K562 (cell line): ENCODE measurements around the gene MAGI1. TPM values are rescaled to one million over a fixed set of nuclear protein-coding genes. Genes with fewer than 3 reads are reported as not detected.
A peak's percentile ranks its signal among the peaks of the same experiment; 100 is the strongest.

ENCODE experiments used
- ATAC-seq: fragments of 200-7000 bp; cut with Tn5 transposase; 3 replicates; pipeline ENCODE4 v1.9.1; 2020; ENCODE audit warnings: moderate library complexity
- BruUV-seq: library from RNA; stranded (reverse); fragments of 400-500 nt; replicated peaks from 2 replicates; lab custom pipeline; 2021; lab: Mats Ljungman, UMichigan
- CTCF ChIA-PET: fragments of 300-600 bp; formaldehyde crosslinking; extraction: SDS; loops from one replicate; lab custom pipeline; 2021; ENCODE audit warnings: low intra/inter-chr PET ratio; lab: Yijun Ruan, JAX
- POLR2A ChIA-PET: fragments of 300-600, 350-650 bp; sonication (Branson Sonifier 250); formaldehyde crosslinking; extraction: SDS; loops from one replicate; lab custom pipeline; 2021; ENCODE audit warnings: antibody characterized with exemption, inconsistent platforms; lab: Yijun Ruan, JAX
- DNase-seq, 4 experiments: peaks; one replicate each; pipeline versions ENCODE4 v3.0.0 to v3.0.0-alpha.2; 2011 to 2018; ENCODE audit warnings: low spot score in 3 of 4, mixed read lengths in 3 of 4; ENCODE audit errors: extremely low read depth in 1 of 4
- FAIRE-seq: peaks from 2 replicates; lab custom pipeline; 2011; peaks lifted over from hg19 to GRCh38; lab: Jason Lieb, UNC
- H2AFZ ChIP-seq: 2 replicates; pipeline ENCODE4 v1.6.0; 2011; ENCODE audit warnings: low read depth, low read length, control low read depth, inconsistent platforms
- H3K27ac ChIP-seq: fragments of 200-600 bp; 3 replicates; pipeline ENCODE4 v1.8.0; 2011; ENCODE audit warnings: low read depth, mild to moderate bottlenecking, control low read depth, inconsistent platforms, low read length, moderate library complexity, mixed read lengths; ENCODE audit errors: extremely low read depth
- H3K27me3 ChIP-seq, 2 experiments: fragments of 300-600 bp in 1 of 2; 2 replicates in 1 of 2; 3 replicates in 1 of 2; pipeline versions ENCODE4 v1.6.0 to v1.8.0; 2011; ENCODE audit warnings: inconsistent platforms in 2 of 2, low read length in 2 of 2, mild to moderate bottlenecking in 1 of 2, mixed read lengths in 1 of 2, moderate library complexity in 1 of 2; ENCODE audit not compliant: control insufficient read depth in 2 of 2, insufficient read depth in 2 of 2
- H3K36me3 ChIP-seq: fragments of 300-600 bp; 3 replicates; pipeline ENCODE4 v1.8.0; 2011; ENCODE audit warnings: mild to moderate bottlenecking, low read length, inconsistent platforms; ENCODE audit not compliant: control insufficient read depth, insufficient read depth
- H3K4me1 ChIP-seq, 2 experiments: fragments of 200-600 bp in 1 of 2; replicated peaks in 1 of 2; 2 replicates in 1 of 2; 3 replicates in 1 of 2; pipeline versions ENCODE4 v1.5.1 to v1.8.0; 2011; ENCODE audit warnings: inconsistent platforms in 2 of 2, low read length in 2 of 2, mild to moderate bottlenecking in 1 of 2, mixed read lengths in 1 of 2, moderate library complexity in 1 of 2; ENCODE audit not compliant: control insufficient read depth in 2 of 2, insufficient read depth in 2 of 2
- H3K4me2 ChIP-seq: 2 replicates; pipeline ENCODE4 v1.6.1; 2011; ENCODE audit warnings: low read length, control low read depth, inconsistent platforms, mixed read lengths; ENCODE audit not compliant: insufficient read depth
- H3K4me3 ChIP-seq: fragments of 200-600 bp; sonication (generic), shearing (Covaris generic); 2 replicates; pipeline ENCODE4 v1.5.1; 2016; ENCODE audit warnings: control low read depth, inconsistent platforms
- H3K79me2 ChIP-seq: fragments of 200-600 bp; 3 replicates; pipeline ENCODE4 v1.8.0; 2011; ENCODE audit warnings: low read length, inconsistent platforms; ENCODE audit not compliant: control insufficient read depth, insufficient read depth
- H3K9ac ChIP-seq, 2 experiments: 2 replicates each; pipeline versions ENCODE4 v1.6.0 to v1.6.1; 2011; ENCODE audit warnings: low read depth in 2 of 2, low read length in 2 of 2, control low read depth in 1 of 2, inconsistent platforms in 1 of 2, mild to moderate bottlenecking in 1 of 2, mixed read lengths in 1 of 2; ENCODE audit not compliant: insufficient read depth in 1 of 2
- H3K9me1 ChIP-seq: one replicate; pipeline ENCODE4 v1.6.0; 2011; ENCODE audit warnings: inconsistent platforms, mild to moderate bottlenecking, low read length, moderate library complexity; ENCODE audit not compliant: control insufficient read depth, insufficient read depth
- H3K9me3 ChIP-seq: replicated peaks from 2 replicates; pipeline ENCODE4 v1.5.1; 2011; ENCODE audit warnings: low read depth, low read length, inconsistent platforms; ENCODE audit not compliant: control insufficient read depth, insufficient read depth
- H4K20me1 ChIP-seq: replicated peaks from 2 replicates; pipeline ENCODE4 v1.6.1; 2011; ENCODE audit warnings: low read length, inconsistent platforms, mixed read lengths; ENCODE audit not compliant: control insufficient read depth, insufficient read depth
- ARID1B ChIP-seq: fragments of 450-650 bp; IDR thresholded peaks from 2 replicates; pipeline ENCODE4 v1.6.1; 2016; ENCODE audit warnings: antibody characterized with exemption, mild to moderate bottlenecking, inconsistent platforms
- ATF7 ChIP-seq: fragments of 450-650 bp; IDR thresholded peaks from 2 replicates; pipeline ENCODE4 v1.7.1; 2014; ENCODE audit warnings: mild to moderate bottlenecking, moderate library complexity
- CEBPB ChIP-seq: fragments of 450-650 bp; IDR thresholded peaks from 2 replicates; pipeline ENCODE4 v1.6.1; 2016; ENCODE audit warnings: missing genetic modification characterization, missing compliant biosample characterization
- CEBPG ChIP-seq, 3 experiments: fragments of 200-800 bp in 1 of 3; sonication (Bioruptor generic) in 1 of 3; sonication (generic) in 1 of 3; formaldehyde crosslinking in 1 of 3; IDR thresholded peaks in 2 of 3; conservative IDR thresholded peaks in 1 of 3; 2 replicates each; pipeline versions ENCODE4 v1.6.1 to v1.8.0; 2016 to 2022; ENCODE audit warnings: missing compliant biosample characterization in 2 of 3, missing genetic modification characterization in 2 of 3, mild to moderate bottlenecking in 1 of 3, missing genetic modification reagents in 1 of 3
- CHD4 ChIP-seq: fragments of 200-600 bp; sonication (generic); IDR thresholded peaks from 3 replicates; pipeline ENCODE4 v1.6.1; 2012; ENCODE audit warnings: low read depth, mild to moderate bottlenecking, mixed read lengths, low read length, inconsistent platforms; ENCODE audit not compliant: insufficient read depth, insufficient replicate concordance, poor library complexity, severe bottlenecking
- CTBP1 ChIP-seq: fragments of 450-650 bp; IDR thresholded peaks from 2 replicates; pipeline ENCODE4 v1.6.1; 2016; ENCODE audit warnings: borderline replicate concordance
- FOXA3 ChIP-seq, 2 experiments: fragments of 450-650 bp in 1 of 2; sonication (generic) in 1 of 2; formaldehyde crosslinking; IDR thresholded peaks in 1 of 2; conservative IDR thresholded peaks in 1 of 2; 2 replicates each; pipeline versions ENCODE4 v1.4.0 to v1.8.0; 2020 to 2022; ENCODE audit warnings: mild to moderate bottlenecking in 2 of 2, missing genetic modification reagents in 1 of 2
- OTX1 ChIP-seq: fragments of 450-650 bp; formaldehyde crosslinking; IDR thresholded peaks from 2 replicates; pipeline ENCODE4 v1.4.0; 2022; ENCODE audit warnings: mild to moderate bottlenecking
- POLR3A ChIP-seq: IDR thresholded peaks from 2 replicates; pipeline ENCODE4 v1.6.1; 2011; ENCODE audit warnings: borderline replicate concordance, mild to moderate bottlenecking, moderate library complexity; ENCODE audit not compliant: insufficient read length, insufficient read depth; ENCODE audit errors: extremely low read depth
- TOE1 ChIP-seq, 2 experiments: fragments of 450-650 bp in 1 of 2; sonication (generic) in 1 of 2; formaldehyde crosslinking in 1 of 2; IDR thresholded peaks; 2 replicates each; pipeline versions ENCODE4 v1.7.1 to v1.8.0; 2016 to 2022; ENCODE audit warnings: borderline replicate concordance in 2 of 2, mild to moderate bottlenecking in 2 of 2, antibody characterized with exemption in 1 of 2, inconsistent platforms in 1 of 2, low read depth in 1 of 2, missing genetic modification reagents in 1 of 2, moderate library complexity in 1 of 2
- ZBTB8A ChIP-seq: fragments of 450-650 bp; IDR thresholded peaks from 2 replicates; pipeline ENCODE4 v1.6.1; 2018; ENCODE audit warnings: mild to moderate bottlenecking, moderate library complexity; ENCODE audit not compliant: partially characterized antibody
- ZNF384 ChIP-seq: IDR thresholded peaks from 2 replicates; pipeline ENCODE4 v1.6.1; 2012; ENCODE audit warnings: low read depth, low read length, improper control_type of control experiment
- ZSCAN32 ChIP-seq: fragments of 450-650 bp; formaldehyde crosslinking; IDR thresholded peaks from 2 replicates; pipeline ENCODE4 v1.4.0; 2020; ENCODE audit warnings: mild to moderate bottlenecking, moderate library complexity
- WGBS: fragments of 100-300 bp; shearing (Covaris generic); methylation state at CpG from one replicate; pipeline ENCODE4 v1.1.6; 2016; ENCODE audit warnings: low coverage, mixed read lengths; ENCODE audit not compliant: insufficient coverage; ENCODE audit errors: missing lambda C conversion rate; 5-methylcytosine and 5-hydroxymethylcytosine counted together
- in situ Hi-C: fragments of 300-500 bp; cut with MboI; formaldehyde crosslinking; loops from 4 replicates; pipeline ENCODE4 v1.15.0; 2018; ENCODE audit warnings: inconsistent platforms, mixed read lengths
- intact Hi-C: fragments of 100-400 bp; cut with micrococcal nuclease; formaldehyde crosslinking; loops from 2 replicates; pipeline ENCODE4 v1.14.2; 2022
- polyA plus RNA-seq, 8 experiments: library from polyadenylated mRNA; depleted of rRNA in 4 of 8; stranded (reverse) in 5 of 8; unstranded in 3 of 8; fragments of >200 nt; fragmentation: Nextera tagmentation in 2 of 8; fragmentation: Illumina TruSeq in 1 of 8; extraction: Ambion mirVana in 2 of 8; extraction: Trizol in 1 of 8; gene quantifications; 2 replicates each; pipeline versions ENCODE4 v1.2.1 to v1.2.3, GENCODE V29; 2011 to 2014; ENCODE audit warnings: inconsistent platforms in 1 of 8, missing spikeins in 1 of 8
- total RNA-seq, 7 experiments: library from RNA; depleted of rRNA in 6 of 7; stranded (reverse); fragments of >200 nt in 6 of 7; fragmentation: Illumina TruSeq in 2 of 7; extraction: Trizol in 2 of 7; gene quantifications; 2 replicates each; pipeline versions ENCODE4 v1.2.1 to v1.2.3, GENCODE V29; 2011 to 2021; ENCODE audit warnings: low replicate concordance in 1 of 7
- TF ChIP-seq, protein P1 (sequence below): fragments of 250-450 bp; sonication (Bioruptor Pico); IDR thresholded peaks from 2 replicates; pipeline ENCODE4 v1.9.0; 2021; ENCODE audit warnings: mild to moderate bottlenecking, inconsistent platforms
- TF ChIP-seq, protein P2 (sequence below), 2 experiments: fragments of 450-650 bp in 1 of 2; sonication (generic) in 1 of 2; formaldehyde crosslinking in 1 of 2; IDR thresholded peaks in 1 of 2; conservative IDR thresholded peaks in 1 of 2; 2 replicates each; pipeline versions ENCODE4 v1.6.1 to v1.8.1; 2016 to 2023; ENCODE audit warnings: mild to moderate bottlenecking in 2 of 2, moderate library complexity in 2 of 2, inconsistent platforms in 1 of 2, missing genetic modification reagents in 1 of 2
- TF ChIP-seq, protein P3 (sequence below): fragments of 450-650 bp; IDR thresholded peaks from 2 replicates; pipeline ENCODE4 v1.6.1; 2016; ENCODE audit warnings: missing biosample characterization, missing genetic modification characterization

MAGI1 gene
- total and polyA plus RNA-seq, 9 of the 15 experiments (the other 6 are each of a cell fraction or from before 2014, with no cell fraction given) = 7.8 to 59.4 (median 43.2) TPM

DNA sequence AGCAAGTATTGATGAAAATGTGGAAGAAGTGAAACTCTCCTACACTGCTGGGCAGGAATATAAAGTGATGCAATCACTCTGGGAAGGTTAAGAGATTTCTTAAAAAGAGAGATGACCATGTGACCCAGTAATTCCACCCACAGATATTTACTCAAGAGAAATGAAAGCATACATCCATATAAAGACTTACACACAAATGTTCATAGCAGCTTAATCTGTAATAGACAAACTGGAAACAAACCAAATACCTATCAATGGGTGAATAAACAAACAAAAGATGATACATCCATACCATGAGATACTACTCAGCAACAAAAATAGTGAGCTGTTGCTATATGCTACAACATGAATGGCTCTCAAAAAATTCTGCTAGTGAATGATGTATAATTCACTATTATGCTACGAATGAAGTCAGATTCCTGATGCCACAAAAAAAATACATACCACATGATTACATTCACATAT is 463.3 kb downstream of the MAGI1 start:
- Histone ChIP-seq H3K27ac (peak overlapping the region; percentile 49; the same call in 2 of the 3 replicates), H3K4me3 (no peak overlapping the region), H3K27me3 (no peaks in the 10 kb centered on the region), H3K4me2 (0 out of 2 replicates have a peak overlapping the region, but pooled peaks have one; percentile 18), H3K9me3 (no peaks in the 10 kb centered on the region; the same call in 1 of the 2 replicates), H3K9ac (no peak overlapping the region), H2AFZ (peak overlapping the region; percentile 44; the same call in 1 of the 2 replicates), H3K36me3 (no peaks in the 10 kb centered on the region), H3K9me1 (no peaks in the 10 kb centered on the region), H3K79me2 (peaks cover 83% of the 10 kb centered on the region), H3K4me1 (peaks cover 0 to 16% of the 10 kb centered on the region in 2 experiments; a peak in 2 of 5 replicates), H4K20me1 (no peaks in the 10 kb centered on the region)
- ChIA-PET CTCF (no interaction called here), POLR2A (no interaction called here)
- ATAC-seq (peak; percentile 67), DNase-seq (no peak), FAIRE-seq (no peak)
- intact Hi-C loops (no loop called here), in situ Hi-C loops (no loop called here)
- 57% methylated on average over 1 of the region's 1 CpG for WGBS
- BruUV-seq = no TSS peak
- TF ChIP-seq CTBP1 = no peak
- TF ChIP-seq POLR3A = no peak
- TF ChIP-seq OTX1 (CRISPR knock-in tag) = no peak
- TF ChIP-seq ZSCAN32 (CRISPR knock-in tag) = peak; percentile 70; the same call in 1 of the 2 replicates
- TF ChIP-seq, protein P1, sequence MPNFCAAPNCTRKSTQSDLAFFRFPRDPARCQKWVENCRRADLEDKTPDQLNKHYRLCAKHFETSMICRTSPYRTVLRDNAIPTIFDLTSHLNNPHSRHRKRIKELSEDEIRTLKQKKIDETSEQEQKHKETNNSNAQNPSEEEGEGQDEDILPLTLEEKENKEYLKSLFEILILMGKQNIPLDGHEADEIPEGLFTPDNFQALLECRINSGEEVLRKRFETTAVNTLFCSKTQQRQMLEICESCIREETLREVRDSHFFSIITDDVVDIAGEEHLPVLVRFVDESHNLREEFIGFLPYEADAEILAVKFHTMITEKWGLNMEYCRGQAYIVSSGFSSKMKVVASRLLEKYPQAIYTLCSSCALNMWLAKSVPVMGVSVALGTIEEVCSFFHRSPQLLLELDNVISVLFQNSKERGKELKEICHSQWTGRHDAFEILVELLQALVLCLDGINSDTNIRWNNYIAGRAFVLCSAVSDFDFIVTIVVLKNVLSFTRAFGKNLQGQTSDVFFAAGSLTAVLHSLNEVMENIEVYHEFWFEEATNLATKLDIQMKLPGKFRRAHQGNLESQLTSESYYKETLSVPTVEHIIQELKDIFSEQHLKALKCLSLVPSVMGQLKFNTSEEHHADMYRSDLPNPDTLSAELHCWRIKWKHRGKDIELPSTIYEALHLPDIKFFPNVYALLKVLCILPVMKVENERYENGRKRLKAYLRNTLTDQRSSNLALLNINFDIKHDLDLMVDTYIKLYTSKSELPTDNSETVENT (CRISPR knock-in tag) = no peak
- TF ChIP-seq CEBPB (tag) = peak; percentile 89
- TF ChIP-seq, protein P2, sequence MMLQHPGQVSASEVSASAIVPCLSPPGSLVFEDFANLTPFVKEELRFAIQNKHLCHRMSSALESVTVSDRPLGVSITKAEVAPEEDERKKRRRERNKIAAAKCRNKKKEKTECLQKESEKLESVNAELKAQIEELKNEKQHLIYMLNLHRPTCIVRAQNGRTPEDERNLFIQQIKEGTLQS (IDR thresholded peaks at IDR 0.05) = peak; percentile 94
- TF ChIP-seq, protein P2 (CRISPR knock-in tag; conservative IDR thresholded peaks at IDR 0.05) = no peak
- TF ChIP-seq ZBTB8A = no peak
- 0 out of 2 replicates have a peak, but pooled peaks have one; percentile 8 for TF ChIP-seq ARID1B
- TF ChIP-seq ATF7 = peak; percentile 70
- TF ChIP-seq ZNF384 = no peak
- peak in 1 of 2 experiments; percentile 72; a peak in 2 of 4 replicates for TF ChIP-seq FOXA3 (CRISPR knock-in tag; conservative IDR thresholded peaks at IDR 0.05 in 1 of 2, IDR thresholded peaks at IDR 0.05 in 1 of 2)
- TF ChIP-seq TOE1 (IDR thresholded peaks at IDR 0.05; ENCODE audit: borderline replicate concordance) = 0 out of 2 replicates have a peak, but pooled peaks have one; percentile 25
- no peak for TF ChIP-seq TOE1 (CRISPR knock-in tag; IDR thresholded peaks at IDR 0.05; ENCODE audit: borderline replicate concordance, low read depth)
- TF ChIP-seq, protein P3, sequence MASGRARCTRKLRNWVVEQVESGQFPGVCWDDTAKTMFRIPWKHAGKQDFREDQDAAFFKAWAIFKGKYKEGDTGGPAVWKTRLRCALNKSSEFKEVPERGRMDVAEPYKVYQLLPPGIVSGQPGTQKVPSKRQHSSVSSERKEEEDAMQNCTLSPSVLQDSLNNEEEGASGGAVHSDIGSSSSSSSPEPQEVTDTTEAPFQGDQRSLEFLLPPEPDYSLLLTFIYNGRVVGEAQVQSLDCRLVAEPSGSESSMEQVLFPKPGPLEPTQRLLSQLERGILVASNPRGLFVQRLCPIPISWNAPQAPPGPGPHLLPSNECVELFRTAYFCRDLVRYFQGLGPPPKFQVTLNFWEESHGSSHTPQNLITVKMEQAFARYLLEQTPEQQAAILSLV (tag) = peak; percentile 57; the same call in 1 of the 2 replicates
- no peak for TF ChIP-seq CHD4
- no peak for TF ChIP-seq CEBPG (CRISPR knock-in tag; IDR thresholded peaks at IDR 0.05)
- TF ChIP-seq CEBPG (tag; conservative IDR thresholded peaks at IDR 0.05 in 1 of 2, IDR thresholded peaks at IDR 0.05 in 1 of 2) = peak; percentile 90 to 93
